ENCODE measurements around the gene KHDC1L. TPM values are rescaled to one million over a fixed set of nuclear protein-coding genes. Genes with fewer than 3 reads are reported as not detected.

The KHDC1L gene
- not detected for total RNA-seq

DNA sequence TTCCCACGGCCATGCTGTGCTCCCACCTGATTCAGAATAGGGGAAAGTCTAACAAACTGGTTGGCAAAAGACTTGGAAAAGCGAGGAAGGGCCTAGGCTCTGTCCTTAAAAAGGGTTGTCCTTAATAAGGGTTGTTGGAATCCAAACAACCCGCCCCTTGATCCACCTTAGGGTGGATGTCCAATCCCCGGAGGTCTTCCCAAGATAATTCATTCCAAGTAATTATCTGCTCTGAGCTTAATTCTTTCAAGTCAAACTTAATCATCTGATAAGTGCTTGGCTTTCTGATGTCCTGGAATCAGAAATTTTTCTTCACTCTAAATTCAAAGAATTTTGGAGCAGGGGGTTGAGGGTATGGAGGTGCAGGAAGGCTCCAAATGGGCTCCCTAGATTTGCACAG is at the start of gene KHDC1L:
Gene KHDC1L, minus strand, starts transcription at position 101 of the 400 bp plus-strand sequence. Its CDS starts 88 bp downstream, at position 13.

DNA sequence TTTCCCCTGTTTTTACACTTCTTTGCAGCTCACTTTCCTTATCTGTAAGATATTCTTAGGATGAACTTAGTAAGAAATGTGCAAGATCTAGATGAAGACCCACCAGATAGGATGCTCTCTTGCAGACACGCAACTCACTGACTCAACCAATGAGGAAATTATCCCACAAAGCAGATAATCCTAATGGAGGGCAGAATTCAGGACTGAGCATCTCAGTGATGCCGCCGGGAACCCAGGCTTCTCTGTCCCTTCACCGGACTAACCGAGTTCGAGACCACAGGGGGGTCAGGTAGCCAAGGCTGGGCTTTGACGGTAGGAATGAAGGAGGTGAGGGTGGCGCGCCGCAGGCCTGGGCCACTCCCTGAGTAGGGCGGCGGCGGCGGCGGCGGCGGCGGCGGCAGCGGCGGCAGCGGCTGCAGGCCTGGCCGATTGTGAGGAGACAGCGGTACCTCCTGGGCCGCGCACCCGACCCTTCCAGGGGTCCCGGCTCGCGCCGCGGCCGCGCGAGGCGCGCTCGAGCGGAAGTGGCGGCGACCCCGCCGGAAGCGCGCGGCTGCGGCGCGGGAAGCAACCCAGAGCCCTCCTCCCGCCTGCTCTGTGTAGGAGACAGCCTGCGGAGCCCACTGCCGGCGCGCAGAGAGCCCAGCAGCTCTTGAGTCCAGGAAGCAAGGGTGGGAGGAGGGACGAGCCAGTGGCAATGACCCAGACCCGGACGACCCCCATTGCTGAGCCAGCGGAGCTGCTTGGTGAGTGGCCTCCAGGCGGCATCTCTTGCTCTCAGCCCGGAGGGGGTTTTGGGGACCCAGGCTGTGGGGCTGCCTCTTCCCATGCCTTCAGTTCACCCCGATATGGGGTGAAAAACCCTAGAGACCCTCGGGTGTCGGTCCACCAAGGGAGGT is 37.6 kb upstream of the KHDC1L start, which contains the start of gene KHDC1:
Gene KHDC1, minus strand, starts transcription at position 526 of the 899 bp plus-strand sequence. CDS start 20,679 bp downstream, outside the sequence.

Other genes with a start within 250 kb of the KHDC1L start
- gene KHDC1, start 37.7 kb upstream of the KHDC1L start, total RNA-seq = 1 to 10 TPM; 2.1 to 2.8 TPM
- gene DPPA5, start 128.8 kb upstream of the KHDC1L start, total RNA-seq = not detected
- not detected for gene KHDC3L, start 137.2 kb upstream of the KHDC1L start, total RNA-seq
- gene OOEP, start 144.4 kb upstream of the KHDC1L start, total RNA-seq = under 1 TPM in 1 of 2 experiments, not detected in 1; 0.24 TPM
- under 1 TPM; 0.20 to 0.46 TPM for gene DDX43, start 169.3 kb upstream of the KHDC1L start, total RNA-seq
- 10 to 100 TPM; 23.8 to 24.6 TPM for gene CGAS, start 226.8 kb upstream of the KHDC1L start, total RNA-seq
- gene MTO1, start 236.2 kb upstream of the KHDC1L start, total RNA-seq = 10 to 100 TPM; 43.8 to 48.2 TPM

All from activated naive CD4-positive, alpha-beta T cell treated with anti-CD3 and anti-CD28 coated beads, Interleukin-2, amount 10 ng/mL, durations not matched to agents 5 hours and 36 hours (primary cell).